Activated naive CD8-positive, alpha-beta T cell treated with anti-CD3 and anti-CD28 coated beads, Interleukin-2, amount 50 U/mL, for 24 hours (primary cell): ENCODE data around the gene CHMP4B.

Source experiments
- ATAC-seq: fragments of 150-1000 bp; cut with Tn5 transposase; one replicate; pipeline ENCODE4 v1.10.0; 2021
- DNase-seq: peaks from one replicate; pipeline ENCODE4 v3.0.0; 2021
- H3K27ac Mint-ChIP-seq: one replicate; pipeline ENCODE4 v1.8.0; 2021; ENCODE audit warnings: mild to moderate bottlenecking, mixed read lengths
- H3K27me3 Mint-ChIP-seq: one replicate; pipeline ENCODE4 v1.8.0; 2021; ENCODE audit warnings: mixed read lengths
- H3K36me3 Mint-ChIP-seq: one replicate; pipeline ENCODE4 v1.8.0; 2021; ENCODE audit warnings: low read depth, mixed read lengths
- H3K4me1 Mint-ChIP-seq: one replicate; pipeline ENCODE4 v1.8.0; 2021; ENCODE audit warnings: mixed read lengths
- H3K4me3 Mint-ChIP-seq: one replicate; pipeline ENCODE4 v1.8.0; 2021; ENCODE audit warnings: mild to moderate bottlenecking, moderate library complexity, mixed read lengths
- H3K9me3 Mint-ChIP-seq: one replicate; pipeline ENCODE4 v1.8.0; 2021; ENCODE audit warnings: mixed read lengths

The CHMP4B gene

DNA sequence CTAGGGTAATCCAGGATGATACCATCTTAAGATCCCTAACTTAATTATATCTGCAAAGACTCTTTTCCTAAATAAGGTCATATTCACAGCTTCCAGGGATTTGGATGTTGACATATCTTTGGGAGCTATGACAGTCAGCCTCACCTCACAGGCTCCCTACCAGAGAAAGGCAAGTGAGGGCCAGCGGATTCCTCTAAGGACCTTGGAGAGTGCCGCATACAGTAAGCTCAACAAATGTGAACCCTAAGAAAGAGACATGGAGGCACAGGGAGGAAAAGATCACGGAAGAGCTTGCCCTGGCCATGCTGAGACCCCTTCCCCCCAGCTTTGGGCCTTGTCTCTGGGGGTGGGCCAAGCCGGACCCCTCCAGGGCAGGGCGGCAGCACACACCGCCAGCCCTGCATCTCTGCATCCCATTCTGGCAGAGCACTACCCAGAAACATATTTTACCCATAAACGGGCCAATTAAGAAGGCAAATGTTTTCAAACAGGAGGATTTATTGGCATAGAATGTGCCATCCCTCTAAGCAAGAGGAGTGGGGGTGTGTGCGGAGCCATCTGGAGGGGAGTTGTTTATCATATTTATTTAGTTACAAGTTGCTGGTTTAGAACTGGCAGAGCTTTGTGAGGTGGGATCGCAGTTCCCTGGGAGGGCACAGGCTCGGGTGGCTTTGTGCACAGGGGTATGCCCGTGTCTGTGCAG lies 55.4 kb downstream of the CHMP4B start:
- H3K36me3 Mint-ChIP-seq, result no peaks in the 10 kb centered on the region
- H3K27ac Mint-ChIP-seq, result no peak overlapping the region
- H3K9me3 Mint-ChIP-seq, result no peaks in the 10 kb centered on the region
- ATAC-seq (no peak), DNase-seq (no peak)
- H3K4me3 Mint-ChIP-seq, result no peak overlapping the region
- no peaks in the 10 kb centered on the region for H3K4me1 Mint-ChIP-seq
- H3K27me3 Mint-ChIP-seq, result no peaks in the 10 kb centered on the region

DNA sequence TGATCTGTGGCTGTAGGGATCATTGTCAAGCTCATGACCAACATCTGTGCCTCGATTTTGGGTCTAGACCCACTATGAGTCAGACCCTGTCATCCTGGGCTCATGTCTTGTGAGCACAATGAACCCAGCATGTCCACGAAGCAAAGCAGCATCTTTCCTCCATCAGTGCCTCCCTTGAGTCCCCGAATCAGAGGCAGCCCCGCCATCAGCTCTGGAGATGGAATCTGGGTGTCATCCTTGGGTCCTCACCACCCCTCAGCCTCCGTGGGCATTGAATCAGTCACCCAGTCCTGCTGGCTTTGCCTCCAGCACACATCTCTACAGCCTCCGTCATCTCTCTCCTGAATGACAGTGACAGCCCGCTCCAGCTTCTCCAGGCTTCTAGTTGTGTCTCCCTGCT lies 56.9 kb downstream of the CHMP4B start:
- no peaks in the 10 kb centered on the region for H3K9me3 Mint-ChIP-seq
- no peak for DNase-seq
- no peak overlapping the region for H3K27ac Mint-ChIP-seq
- no peaks in the 10 kb centered on the region for H3K36me3 Mint-ChIP-seq
- no peak for ATAC-seq
- no peaks in the 10 kb centered on the region for H3K27me3 Mint-ChIP-seq
- H3K4me1 Mint-ChIP-seq, result no peaks in the 10 kb centered on the region
- no peak overlapping the region for H3K4me3 Mint-ChIP-seq

GRCh38 chr20:33868595-33868994 lies 57.4 kb downstream of the CHMP4B start:
- Mint-ChIP-seq H3K4me1 (no peaks in the 10 kb centered on the region), H3K4me3 (no peak overlapping the region), H3K27me3 (no peaks in the 10 kb centered on the region), H3K36me3 (no peaks in the 10 kb centered on the region), H3K27ac (no peak overlapping the region), H3K9me3 (no peaks in the 10 kb centered on the region)
- DNase-seq (no peak), ATAC-seq (no peak)

DNA sequence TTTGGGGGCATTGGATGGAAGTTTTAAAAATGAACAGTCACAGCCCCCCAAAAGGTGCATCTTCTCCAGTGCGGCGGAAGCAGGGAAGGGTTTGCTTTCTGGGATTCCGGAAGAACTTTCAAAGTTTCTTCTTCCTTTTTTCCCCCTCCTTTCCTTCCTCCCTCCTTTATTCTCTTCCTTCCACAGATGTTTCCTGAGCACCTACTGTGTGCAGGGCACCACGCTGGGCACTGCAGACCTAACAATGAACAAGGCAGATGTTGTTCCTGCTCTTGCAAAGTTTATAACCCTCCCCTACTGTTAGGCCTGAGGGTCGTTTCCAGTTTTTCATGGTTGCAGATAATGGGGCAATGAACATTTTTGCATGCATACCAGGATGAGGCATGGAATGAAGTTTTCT lies 58.1 kb downstream of the CHMP4B start:
- H3K36me3 Mint-ChIP-seq, result no peaks in the 10 kb centered on the region
- DNase-seq (no peak), ATAC-seq (no peak)
- no peak overlapping the region for H3K27ac Mint-ChIP-seq
- no peaks in the 10 kb centered on the region for H3K4me1 Mint-ChIP-seq
- no peak overlapping the region for H3K4me3 Mint-ChIP-seq
- H3K27me3 Mint-ChIP-seq, result no peaks in the 10 kb centered on the region
- no peaks in the 10 kb centered on the region for H3K9me3 Mint-ChIP-seq

GRCh38 chr20:33871362-33871761 lies 60.2 kb downstream of the CHMP4B start:
- ATAC-seq (no peak), DNase-seq (no peak)
- no peaks in the 10 kb centered on the region for H3K4me1 Mint-ChIP-seq
- H3K9me3 Mint-ChIP-seq, result no peaks in the 10 kb centered on the region
- no peaks in the 10 kb centered on the region for H3K36me3 Mint-ChIP-seq
- H3K27ac Mint-ChIP-seq, result no peak overlapping the region
- no peaks in the 10 kb centered on the region for H3K27me3 Mint-ChIP-seq
- H3K4me3 Mint-ChIP-seq, result no peak overlapping the region

DNA sequence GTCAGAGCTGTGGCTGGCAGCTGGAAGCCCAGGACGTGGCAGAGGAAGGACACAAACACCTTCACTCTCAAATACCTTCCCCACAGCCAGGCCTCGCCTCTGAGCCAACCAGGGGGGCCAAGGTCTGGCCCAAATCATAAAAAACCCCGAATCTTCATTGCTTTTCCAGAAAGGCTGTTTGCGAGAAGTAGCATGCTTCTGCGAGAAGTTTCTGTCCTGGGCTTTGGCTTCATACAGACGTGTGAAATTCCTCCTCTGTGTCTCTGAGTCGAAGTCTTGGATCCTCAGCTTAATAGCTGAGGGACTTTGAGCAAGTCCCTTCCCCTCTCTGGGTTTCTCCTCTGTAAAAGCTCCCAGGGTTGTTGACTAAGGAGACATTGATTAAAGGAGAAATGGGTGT lies 63.0 kb downstream of the CHMP4B start:
- H3K4me3 Mint-ChIP-seq, result no peak overlapping the region
- DNase-seq (no peak), ATAC-seq (no peak)
- no peaks in the 10 kb centered on the region for H3K4me1 Mint-ChIP-seq
- H3K9me3 Mint-ChIP-seq, result peaks cover 11% of the 10 kb centered on the region
- no peak overlapping the region for H3K27ac Mint-ChIP-seq
- peaks cover 6% of the 10 kb centered on the region for H3K36me3 Mint-ChIP-seq
- no peaks in the 10 kb centered on the region for H3K27me3 Mint-ChIP-seq

DNA sequence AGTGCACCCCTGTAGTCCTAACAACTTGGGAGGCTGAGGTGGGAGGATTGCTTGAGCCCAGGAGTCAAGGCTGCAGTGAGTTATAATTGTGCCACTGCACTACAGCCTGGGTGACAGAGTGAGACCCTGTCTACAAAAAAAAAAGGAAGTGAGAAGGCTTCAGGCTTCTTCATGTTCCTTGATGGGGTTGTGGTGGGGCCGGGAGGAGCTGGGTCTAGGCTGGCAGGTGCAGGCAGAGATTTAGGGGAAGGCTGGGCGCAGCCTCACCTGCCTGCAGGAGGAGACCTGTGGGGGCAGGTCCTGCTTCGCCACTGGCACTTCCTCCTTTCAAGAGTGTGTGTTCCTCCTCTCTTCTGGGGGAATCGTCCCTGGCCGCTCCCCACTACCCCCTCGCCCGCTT lies 63.9 kb downstream of the CHMP4B start:
- Mint-ChIP-seq H3K4me1 (no peaks in the 10 kb centered on the region), H3K27ac (no peak overlapping the region), H3K9me3 (peaks cover 15% of the 10 kb centered on the region), H3K27me3 (no peaks in the 10 kb centered on the region), H3K36me3 (peaks cover 6% of the 10 kb centered on the region), H3K4me3 (no peak overlapping the region)
- no peak for DNase-seq
- no peak for ATAC-seq

DNA sequence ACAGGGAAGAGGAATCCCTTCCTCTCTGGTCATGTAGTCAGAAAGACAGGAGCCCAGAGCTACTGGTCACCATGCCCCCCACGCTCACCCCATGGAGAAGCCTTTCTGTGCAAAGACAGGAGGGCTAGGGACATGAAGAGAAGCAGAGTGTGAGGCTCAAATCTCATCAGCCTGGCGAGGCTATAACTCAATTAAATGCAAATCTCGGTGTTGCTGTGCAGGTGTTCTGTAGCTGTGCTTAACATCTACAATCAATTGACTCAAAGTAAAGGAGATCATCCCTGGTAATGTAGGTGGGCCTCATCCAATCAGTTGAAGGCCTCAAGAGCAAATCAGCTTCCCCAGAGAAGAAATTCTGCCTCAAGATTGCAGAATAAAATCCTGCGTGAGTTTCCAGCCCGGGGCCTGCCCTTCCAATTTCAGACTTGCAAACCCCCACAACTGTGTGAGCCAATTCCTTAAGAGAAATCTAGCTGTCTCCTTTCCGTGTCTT lies 64.4 kb downstream of the CHMP4B start:
- H3K27me3 Mint-ChIP-seq, result no peaks in the 10 kb centered on the region
- H3K9me3 Mint-ChIP-seq, result peaks cover 20% of the 10 kb centered on the region
- H3K27ac Mint-ChIP-seq, result no peak overlapping the region
- ATAC-seq, result no peak
- DNase-seq, result no peak
- H3K4me1 Mint-ChIP-seq, result no peaks in the 10 kb centered on the region
- H3K36me3 Mint-ChIP-seq, result peaks cover 7% of the 10 kb centered on the region
- H3K4me3 Mint-ChIP-seq, result no peak overlapping the region

GRCh38 chr20:33878583-33878982 lies 67.4 kb downstream of the CHMP4B start:
- Mint-ChIP-seq H3K27me3 (no peaks in the 10 kb centered on the region), H3K4me3 (no peak overlapping the region), H3K27ac (no peak overlapping the region), H3K4me1 (no peaks in the 10 kb centered on the region), H3K36me3 (peaks cover 7% of the 10 kb centered on the region), H3K9me3 (peaks cover 21% of the 10 kb centered on the region)
- ATAC-seq (no peak), DNase-seq (no peak)

- ATAC-seq, result no peak
- H3K4me1 Mint-ChIP-seq, result no peaks in the 10 kb centered on the region
- H3K27me3 Mint-ChIP-seq, result no peaks in the 10 kb centered on the region
- peaks cover 7% of the 10 kb centered on the region for H3K36me3 Mint-ChIP-seq
- no peak overlapping the region for H3K4me3 Mint-ChIP-seq
- H3K27ac Mint-ChIP-seq, result no peak overlapping the region
- DNase-seq, result no peak
- H3K9me3 Mint-ChIP-seq, result peaks cover 21% of the 10 kb centered on the region
Observed at GRCh38 chr20:33880396-33880795, 69.2 kb downstream of the CHMP4B start.

DNA sequence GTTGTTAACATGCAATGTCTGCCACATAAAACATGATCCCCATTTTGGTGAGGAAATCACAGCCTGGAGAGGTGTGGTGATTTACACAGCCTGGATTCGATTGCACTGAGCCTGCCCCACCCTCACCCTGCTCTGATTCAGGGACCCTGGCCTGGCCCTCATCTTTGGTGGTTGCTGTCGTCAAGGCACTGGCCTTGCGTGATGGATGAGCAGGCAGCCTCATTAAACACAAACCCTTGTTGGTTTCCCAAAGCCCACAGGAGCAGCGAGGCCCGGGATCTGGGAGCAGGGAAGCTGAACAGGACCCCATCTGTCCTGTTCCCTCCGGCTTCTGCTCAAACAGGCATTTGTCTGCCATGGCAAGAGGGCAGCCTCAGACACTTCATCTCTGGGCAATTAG lies 70.8 kb downstream of the CHMP4B start:
- no peak overlapping the region for H3K4me3 Mint-ChIP-seq
- H3K27me3 Mint-ChIP-seq, result no peaks in the 10 kb centered on the region
- DNase-seq (no peak), ATAC-seq (no peak)
- H3K36me3 Mint-ChIP-seq, result peaks cover 7% of the 10 kb centered on the region
- no peak overlapping the region for H3K27ac Mint-ChIP-seq
- H3K4me1 Mint-ChIP-seq, result no peaks in the 10 kb centered on the region
- peaks cover 21% of the 10 kb centered on the region for H3K9me3 Mint-ChIP-seq

DNA sequence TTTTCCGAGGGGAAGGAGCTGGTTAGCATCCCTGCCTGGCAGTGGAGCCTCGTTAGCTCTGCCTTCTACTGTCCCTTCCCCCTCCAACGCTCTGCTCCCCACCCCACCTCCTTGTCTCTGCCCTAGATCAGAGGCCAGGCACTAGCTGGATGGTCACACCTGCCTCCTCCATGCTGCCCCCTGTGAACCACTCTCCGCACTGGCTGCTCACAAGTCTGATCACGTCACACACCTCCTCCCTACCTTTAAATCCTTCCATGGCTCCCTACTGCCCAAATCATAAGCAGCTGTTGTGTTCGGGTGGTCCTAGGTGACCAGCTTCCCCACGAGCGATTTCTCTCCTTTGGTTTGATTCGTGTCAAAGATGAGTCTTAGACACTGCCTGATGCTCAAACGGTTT lies 71.3 kb downstream of the CHMP4B start:
- Mint-ChIP-seq H3K4me3 (no peak overlapping the region), H3K27me3 (no peaks in the 10 kb centered on the region), H3K36me3 (peaks cover 7% of the 10 kb centered on the region), H3K9me3 (peaks cover 21% of the 10 kb centered on the region), H3K4me1 (no peaks in the 10 kb centered on the region), H3K27ac (no peak overlapping the region)
- no peak for ATAC-seq
- no peak for DNase-seq

DNA sequence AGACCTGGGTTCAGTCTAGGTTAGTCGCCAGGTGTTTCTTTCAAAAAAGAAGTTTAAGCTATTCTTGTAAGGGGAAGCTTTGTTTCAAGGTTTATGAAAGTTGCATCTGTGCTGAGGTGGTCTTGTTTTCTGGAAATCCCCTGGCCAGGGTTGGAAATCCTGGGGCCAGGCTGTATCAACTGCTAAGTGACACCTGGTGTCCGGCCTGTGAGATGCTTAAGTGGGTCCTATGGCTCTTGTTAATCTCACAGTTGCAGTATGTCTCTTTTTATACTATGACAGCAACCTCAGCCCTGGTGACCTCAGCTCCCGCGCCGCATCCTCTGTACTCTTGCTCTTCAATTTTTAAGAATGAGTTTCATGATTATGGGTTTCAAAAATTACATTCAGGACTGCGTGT lies 72.0 kb downstream of the CHMP4B start:
- Mint-ChIP-seq H3K9me3 (peaks cover 18% of the 10 kb centered on the region), H3K27ac (no peak overlapping the region), H3K4me1 (no peaks in the 10 kb centered on the region), H3K4me3 (no peak overlapping the region), H3K36me3 (peaks cover 6% of the 10 kb centered on the region), H3K27me3 (no peaks in the 10 kb centered on the region)
- no peak for DNase-seq
- ATAC-seq, result no peak

DNA sequence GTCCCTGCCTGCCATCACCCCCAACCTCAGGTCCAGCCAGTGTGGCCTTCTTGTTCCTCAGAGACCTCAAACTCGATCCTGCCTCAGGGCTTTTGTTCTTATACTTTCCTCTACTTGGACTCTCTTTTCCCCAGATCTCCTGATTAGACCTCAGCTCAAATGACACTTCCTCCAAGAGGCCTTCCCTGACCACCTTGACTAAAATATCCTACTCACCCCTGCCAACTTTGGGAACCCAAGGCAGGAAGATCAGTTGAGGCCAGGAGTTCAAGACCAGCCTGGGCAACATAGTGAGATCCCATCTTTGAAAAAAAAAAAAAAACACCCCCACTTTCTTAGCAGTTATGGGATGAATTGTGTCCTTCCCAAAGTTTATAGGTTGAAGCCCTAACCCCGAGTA lies 73.5 kb downstream of the CHMP4B start:
- ATAC-seq (no peak), DNase-seq (no peak)
- H3K9me3 Mint-ChIP-seq, result peaks cover 7% of the 10 kb centered on the region
- peaks cover 2% of the 10 kb centered on the region for H3K36me3 Mint-ChIP-seq
- no peaks in the 10 kb centered on the region for H3K27me3 Mint-ChIP-seq
- H3K27ac Mint-ChIP-seq, result no peak overlapping the region
- H3K4me1 Mint-ChIP-seq, result no peaks in the 10 kb centered on the region
- H3K4me3 Mint-ChIP-seq, result no peak overlapping the region

GRCh38 chr20:33889312-33889711 lies 78.2 kb downstream of the CHMP4B start:
- DNase-seq, result no peak
- Mint-ChIP-seq H3K4me3 (no peak overlapping the region), H3K27me3 (peaks cover 3% of the 10 kb centered on the region), H3K27ac (no peak overlapping the region), H3K4me1 (no peaks in the 10 kb centered on the region), H3K9me3 (no peaks in the 10 kb centered on the region), H3K36me3 (no peaks in the 10 kb centered on the region)
- no peak for ATAC-seq

DNA sequence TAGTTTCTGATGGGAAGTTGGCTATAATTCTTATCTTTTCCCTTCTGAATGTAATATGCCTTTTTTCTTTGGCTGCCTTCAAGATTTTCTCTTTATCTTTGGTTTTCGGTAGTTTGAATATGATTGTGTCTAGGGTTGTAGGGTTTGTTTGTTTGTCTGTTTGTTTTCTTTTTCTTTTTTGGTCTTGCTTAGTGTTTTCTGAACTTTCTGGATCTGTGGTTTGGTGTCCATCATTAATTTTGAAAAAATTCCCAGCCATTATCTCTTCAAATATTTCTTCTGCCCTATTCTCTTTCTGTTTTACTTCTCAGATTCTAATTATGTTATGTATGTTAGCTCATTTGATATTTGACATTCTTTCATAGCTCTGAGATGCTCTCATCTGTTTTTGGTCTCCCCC lies 79.4 kb downstream of the CHMP4B start:
- Mint-ChIP-seq H3K4me3 (no peak overlapping the region), H3K9me3 (no peaks in the 10 kb centered on the region), H3K27ac (no peak overlapping the region), H3K4me1 (no peaks in the 10 kb centered on the region), H3K27me3 (peaks cover 4% of the 10 kb centered on the region), H3K36me3 (no peaks in the 10 kb centered on the region)
- no peak for ATAC-seq
- no peak for DNase-seq
